Rectal smooth muscle tissue (tissue), 1 donor: ENCODE data around the gene ZBTB20.

Experiments
- H3K27ac ChIP-seq: one replicate; pipeline ENCODE4 v1.7.0; 2013; ENCODE audit warnings: low read depth, low read length, inconsistent platforms
- H3K27me3 ChIP-seq: one replicate; pipeline ENCODE4 v1.7.0; 2013; ENCODE audit warnings: low read length; ENCODE audit not compliant: control insufficient read depth, insufficient read depth
- H3K36me3 ChIP-seq: one replicate; pipeline ENCODE4 v1.7.0; 2013; ENCODE audit warnings: low read length; ENCODE audit not compliant: control insufficient read depth, insufficient read depth
- H3K4me1 ChIP-seq: one replicate; pipeline ENCODE4 v1.7.0; 2013; ENCODE audit warnings: low read length; ENCODE audit not compliant: control insufficient read depth, insufficient read depth
- H3K4me3 ChIP-seq: one replicate; pipeline ENCODE4 v1.7.0; 2013; ENCODE audit warnings: low read length
- H3K9ac ChIP-seq: one replicate; pipeline ENCODE4 v1.7.0; 2013; ENCODE audit warnings: low read length

ZBTB20 gene

GRCh38 chr3:114714237-114714636 lies 432.9 kb downstream of the ZBTB20 start:
- no peaks in the 10 kb centered on the region for H3K4me1 ChIP-seq
- H3K27ac ChIP-seq = no peak overlapping the region
- H3K36me3 ChIP-seq = no peaks in the 10 kb centered on the region
- no peak overlapping the region for H3K4me3 ChIP-seq
- H3K27me3 ChIP-seq = no peaks in the 10 kb centered on the region
- H3K9ac ChIP-seq = no peak overlapping the region

- Histone ChIP-seq H3K27ac (no peak overlapping the region), H3K4me3 (no peak overlapping the region), H3K36me3 (no peaks in the 10 kb centered on the region), H3K4me1 (no peaks in the 10 kb centered on the region), H3K27me3 (no peaks in the 10 kb centered on the region), H3K9ac (no peak overlapping the region)
Measured at GRCh38 chr3:114712728-114713492, 434.2 kb downstream of the ZBTB20 start.

GRCh38 chr3:114711321-114711886 lies 435.7 kb downstream of the ZBTB20 start:
- Histone ChIP-seq H3K27me3 (no peaks in the 10 kb centered on the region), H3K4me1 (no peaks in the 10 kb centered on the region), H3K4me3 (no peak overlapping the region), H3K36me3 (no peaks in the 10 kb centered on the region), H3K27ac (no peak overlapping the region), H3K9ac (no peak overlapping the region)

GRCh38 chr3:114709102-114709501 lies 438.0 kb downstream of the ZBTB20 start:
- no peak overlapping the region for H3K4me3 ChIP-seq
- H3K27me3 ChIP-seq = no peaks in the 10 kb centered on the region
- H3K4me1 ChIP-seq = no peaks in the 10 kb centered on the region
- H3K36me3 ChIP-seq = no peaks in the 10 kb centered on the region
- H3K9ac ChIP-seq = no peak overlapping the region
- H3K27ac ChIP-seq = no peak overlapping the region

- Histone ChIP-seq H3K9ac (no peak overlapping the region), H3K27me3 (no peaks in the 10 kb centered on the region), H3K27ac (no peak overlapping the region), H3K4me3 (no peak overlapping the region), H3K36me3 (no peaks in the 10 kb centered on the region), H3K4me1 (no peaks in the 10 kb centered on the region)
Measured at GRCh38 chr3:114707252-114707860, 439.7 kb downstream of the ZBTB20 start.

GRCh38 chr3:114706591-114707232 lies 440.4 kb downstream of the ZBTB20 start:
- no peaks in the 10 kb centered on the region for H3K36me3 ChIP-seq
- no peaks in the 10 kb centered on the region for H3K4me1 ChIP-seq
- no peaks in the 10 kb centered on the region for H3K27me3 ChIP-seq
- H3K27ac ChIP-seq = no peak overlapping the region
- no peak overlapping the region for H3K9ac ChIP-seq
- H3K4me3 ChIP-seq = no peak overlapping the region

- Histone ChIP-seq H3K4me3 (no peak overlapping the region), H3K36me3 (no peaks in the 10 kb centered on the region), H3K4me1 (no peaks in the 10 kb centered on the region), H3K27me3 (no peaks in the 10 kb centered on the region), H3K9ac (no peak overlapping the region), H3K27ac (no peak overlapping the region)
Measured at GRCh38 chr3:114700637-114701234, 446.4 kb downstream of the ZBTB20 start.

- Histone ChIP-seq H3K27ac (no peak overlapping the region), H3K9ac (no peak overlapping the region)
Measured at GRCh38 chr3:114698146-114699105, 448.7 kb downstream of the ZBTB20 start.

GRCh38 chr3:114697401-114697800 lies 449.7 kb downstream of the ZBTB20 start:
- Histone ChIP-seq H3K27ac (no peak overlapping the region), H3K4me3 (no peak overlapping the region), H3K27me3 (no peaks in the 10 kb centered on the region)

More at GRCh38 chr3:114698146-114699105, 448.7 kb downstream of the ZBTB20 start:
- Histone ChIP-seq H3K4me1 (no peaks in the 10 kb centered on the region), H3K27me3 (no peaks in the 10 kb centered on the region), H3K36me3 (no peaks in the 10 kb centered on the region), H3K4me3 (no peak overlapping the region)

GRCh38 chr3:114694251-114694650 lies 452.8 kb downstream of the ZBTB20 start:
- no peak overlapping the region for H3K9ac ChIP-seq
- no peaks in the 10 kb centered on the region for H3K4me1 ChIP-seq
- H3K27me3 ChIP-seq = no peaks in the 10 kb centered on the region

More at GRCh38 chr3:114697401-114697800, 449.7 kb downstream of the ZBTB20 start:
- Histone ChIP-seq H3K9ac (no peak overlapping the region), H3K36me3 (no peaks in the 10 kb centered on the region), H3K4me1 (no peaks in the 10 kb centered on the region)

GRCh38 chr3:114691871-114692270 lies 455.2 kb downstream of the ZBTB20 start:
- Histone ChIP-seq H3K4me3 (no peak overlapping the region), H3K27ac (no peak overlapping the region), H3K9ac (no peak overlapping the region), H3K36me3 (no peaks in the 10 kb centered on the region), H3K4me1 (no peaks in the 10 kb centered on the region), H3K27me3 (no peaks in the 10 kb centered on the region)

More at GRCh38 chr3:114694251-114694650, 452.8 kb downstream of the ZBTB20 start:
- Histone ChIP-seq H3K36me3 (no peaks in the 10 kb centered on the region), H3K4me3 (no peak overlapping the region), H3K27ac (no peak overlapping the region)
